NCI-H526 treated with DMSO at 0.1 percent for 48 hours (cell line): ENCODE data around the gene TENM4.
"Not testable (repeated sequence)": the region's sequence is repeated elsewhere in the genome, so short reads cannot be mapped to it uniquely, and the experiment has no call there.

Experiments used
- DNase-seq: peaks from one replicate; lab custom pipeline; 2025; lab: John Stamatoyannopoulos, UW

TENM4 gene

GRCh38 chr11:78637527-78637926 is 803.3 kb downstream of the TENM4 start:
- not testable (repeated sequence) for DNase-seq

GRCh38 chr11:78635814-78636506 is 804.9 kb downstream of the TENM4 start:
- no peak for DNase-seq

DNA sequence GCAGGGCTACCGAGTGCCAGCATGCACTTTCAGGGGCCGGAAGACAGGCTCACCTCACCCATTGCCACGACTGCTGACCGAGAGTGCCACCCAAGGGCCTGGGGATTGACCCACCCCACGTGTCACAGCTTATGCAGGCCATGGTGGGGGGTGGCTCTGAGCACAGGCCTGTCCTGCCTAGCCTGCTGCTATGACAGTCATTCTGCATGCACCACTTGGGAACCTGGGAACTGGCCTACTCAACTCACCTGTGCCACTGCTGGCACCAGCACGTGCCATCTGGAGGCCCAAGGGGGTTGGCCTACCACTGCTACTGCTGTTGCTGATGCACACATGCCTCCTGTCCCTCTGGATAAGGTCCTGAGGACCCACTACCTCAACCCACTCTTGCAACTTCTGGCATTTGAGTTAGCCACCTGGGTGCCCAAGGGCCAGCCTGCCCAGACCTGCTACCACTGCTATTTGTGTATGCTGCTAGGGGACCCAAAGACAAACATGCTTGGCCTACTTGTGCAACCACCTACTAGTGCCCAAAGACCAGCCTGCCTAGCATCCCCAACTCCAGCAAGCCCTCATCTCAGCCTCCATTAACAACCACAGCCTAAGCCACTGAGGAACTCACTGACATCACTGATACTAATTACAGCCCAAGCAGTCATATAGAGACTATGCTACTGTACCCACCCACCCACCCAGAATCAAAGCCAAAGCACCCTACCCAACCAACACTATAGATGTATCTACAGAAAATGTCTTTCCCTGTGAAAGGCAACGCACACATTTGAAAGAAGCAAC is 807.1 kb downstream of the TENM4 start:
- no peak for DNase-seq

DNA sequence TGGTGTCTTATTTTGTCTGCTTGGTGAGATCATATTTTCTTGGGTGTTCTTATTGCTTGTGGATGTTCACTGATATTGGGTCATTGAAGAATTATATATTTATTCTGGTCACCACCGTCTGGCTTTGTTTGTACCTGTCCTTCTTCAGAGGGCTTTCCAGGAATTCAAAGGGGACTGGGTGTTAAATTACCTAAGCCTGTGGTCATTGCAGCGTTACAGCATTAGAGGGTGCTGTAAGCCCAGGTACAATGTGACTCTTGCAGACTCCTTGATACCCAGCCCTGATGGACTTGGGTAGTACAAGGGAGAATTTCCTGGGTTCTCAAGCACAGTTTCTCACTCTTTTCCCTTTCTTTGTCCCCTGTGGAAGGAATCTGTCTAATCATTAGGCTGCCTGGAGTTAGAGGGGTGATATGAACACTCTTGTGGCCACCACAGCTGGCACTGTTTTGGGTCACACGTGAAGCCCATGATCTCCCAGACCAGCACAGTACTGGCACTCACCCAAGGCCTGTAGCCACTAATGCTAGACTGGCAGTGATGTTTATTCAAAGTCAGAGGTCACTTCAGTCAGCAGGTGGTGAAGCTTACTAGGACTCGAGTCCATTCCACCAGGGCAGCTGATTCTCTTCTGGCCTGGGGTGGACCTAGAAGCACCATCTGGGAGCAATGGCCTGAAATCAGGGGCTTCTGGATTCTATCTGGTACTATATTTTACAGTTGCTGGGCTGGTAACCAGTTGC is 810.1 kb downstream of the TENM4 start:
- no peak for DNase-seq

- no peak for DNase-seq
These were observed 810.7 kb downstream of the TENM4 start for GRCh38 chr11:78630155-78630554.

- no peak for DNase-seq
These were observed 818.2 kb downstream of the TENM4 start for GRCh38 chr11:78622666-78623065.

DNA sequence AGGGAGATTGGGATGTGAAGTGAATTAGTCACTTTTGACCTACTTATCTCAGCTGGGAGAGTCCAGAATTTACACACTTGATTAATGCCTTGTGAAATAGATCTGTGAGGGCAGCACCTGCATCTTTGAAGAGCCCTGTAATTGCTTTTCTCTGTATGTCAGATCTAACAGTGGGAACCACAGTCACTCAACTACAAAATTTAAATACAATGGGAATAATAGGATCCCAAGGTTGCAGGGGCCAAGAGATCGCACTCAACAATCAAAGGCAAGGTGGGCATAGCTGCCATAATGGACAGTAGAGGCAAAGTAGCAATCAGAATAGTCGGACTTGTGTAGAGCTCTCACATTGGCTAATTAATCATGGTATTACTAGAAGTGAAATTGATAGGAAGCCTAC is 820.7 kb downstream of the TENM4 start:
- DNase-seq: no peak

DNA sequence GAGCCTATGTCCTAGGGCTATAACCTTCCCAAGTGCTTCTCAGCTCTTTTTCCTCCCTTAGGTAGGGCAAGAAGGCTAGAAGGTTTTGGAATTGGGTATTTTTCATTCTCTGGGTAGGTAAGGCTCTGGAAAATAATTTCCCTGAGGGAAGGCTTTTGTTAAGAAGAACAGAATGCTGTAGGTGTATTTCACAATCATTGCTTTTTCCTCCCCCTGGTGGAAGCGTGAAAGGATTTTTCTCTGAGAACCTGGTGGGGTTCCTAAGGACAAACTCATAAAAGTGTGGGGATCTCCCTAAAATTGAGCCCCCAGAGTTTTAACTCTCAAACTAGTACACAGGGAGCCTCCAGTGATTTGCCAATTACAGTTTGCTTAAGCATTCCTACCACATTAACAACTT is 825.1 kb downstream of the TENM4 start:
- DNase-seq: no peak

DNA sequence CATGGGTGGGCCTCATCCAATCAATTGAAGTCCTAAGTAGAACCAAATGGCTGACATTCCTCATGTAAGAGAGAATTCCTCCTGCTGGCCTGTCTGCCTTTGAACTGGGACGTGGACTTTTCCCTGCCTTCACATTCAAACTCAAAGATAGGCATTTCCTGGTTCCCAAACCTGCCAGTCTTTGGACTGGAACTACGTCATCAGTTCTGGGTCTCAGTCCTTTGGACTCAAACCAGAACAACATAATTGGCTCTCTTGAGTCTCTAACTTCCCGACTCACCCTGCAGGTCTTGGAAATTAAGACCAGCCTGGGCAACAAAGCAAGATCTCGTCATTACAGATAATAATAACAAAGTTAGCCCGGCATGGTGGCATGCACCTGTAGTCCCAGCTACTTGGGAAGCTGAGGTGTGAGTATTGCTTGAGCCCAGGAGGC is 827.4 kb downstream of the TENM4 start:
- no peak for DNase-seq

GRCh38 chr11:78612721-78613377 is 828.0 kb downstream of the TENM4 start:
- DNase-seq: no peak

DNA sequence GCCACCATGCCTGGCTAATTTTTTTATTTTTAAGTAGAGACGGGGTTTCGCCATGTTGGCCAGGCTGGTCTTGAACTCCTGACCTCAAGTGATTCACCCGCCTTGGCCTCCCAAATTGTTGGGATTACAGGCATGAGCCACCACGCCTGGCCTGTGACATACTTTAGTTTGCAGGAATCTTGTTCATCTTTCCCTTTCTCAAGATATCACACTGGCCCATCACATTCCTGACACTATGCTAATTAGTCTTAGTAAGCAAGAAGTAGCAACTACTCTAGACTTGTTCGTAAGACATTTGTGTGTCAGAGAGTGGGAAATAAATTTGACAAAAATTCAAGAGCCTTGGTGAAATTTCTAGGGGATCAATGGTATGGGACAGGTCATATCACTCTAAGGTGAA is 831.5 kb downstream of the TENM4 start:
- not testable (repeated sequence) for DNase-seq

- no peak for DNase-seq
These were observed 833.1 kb downstream of the TENM4 start for GRCh38 chr11:78607696-78608095.

- DNase-seq: no peak
These were observed 834.2 kb downstream of the TENM4 start for GRCh38 chr11:78606667-78607066.

DNA sequence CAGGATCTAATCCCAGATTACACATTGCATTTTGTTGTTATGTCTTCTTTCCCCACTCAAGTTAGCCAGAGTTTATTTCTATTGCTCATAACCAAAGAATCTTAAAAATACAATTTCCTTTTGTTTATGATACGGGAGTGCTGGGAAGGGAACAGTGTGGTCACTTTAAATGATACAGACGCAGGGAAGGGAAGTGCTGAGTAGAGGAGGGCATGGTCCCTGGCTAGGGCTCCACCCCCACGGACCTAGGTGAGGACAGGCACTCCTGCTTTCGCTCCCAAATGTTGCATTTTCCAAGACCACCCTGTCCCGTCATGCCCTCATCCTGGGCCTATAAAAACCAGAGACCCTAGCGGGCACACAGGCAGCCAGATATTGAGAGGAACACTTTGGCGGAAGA is 835.5 kb downstream of the TENM4 start:
- DNase-seq: no peak

DNA sequence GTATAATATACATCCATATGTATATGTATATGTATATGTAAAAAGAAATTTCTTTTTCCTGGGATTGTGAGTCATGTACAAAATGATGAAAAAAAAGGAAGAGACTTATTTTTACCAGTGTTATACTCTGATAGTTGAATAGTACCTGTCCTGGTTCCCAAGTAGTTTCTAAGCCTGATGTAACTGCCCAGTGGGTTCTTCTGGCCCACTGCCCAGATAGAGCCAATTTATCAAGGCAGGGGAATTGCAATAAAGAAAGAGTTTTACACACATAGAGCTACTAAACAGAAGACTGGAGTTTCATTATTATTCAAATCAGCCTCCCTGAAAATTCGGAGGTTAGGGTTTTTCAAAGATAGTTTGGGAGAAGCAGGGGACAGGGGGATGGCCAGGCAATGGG is 837.0 kb downstream of the TENM4 start:
- DNase-seq: no peak
